HG03039 (cell line): ENCODE measurements around the gene ST6GALNAC3.

Experiments
- ATAC-seq: cut with Tn5 transposase; IDR thresholded peaks from one replicate; pipeline ENCODE4 v1.9.1; 2021; ENCODE audit warnings: mild to moderate bottlenecking, moderate library complexity; ENCODE audit not compliant: unreplicated experiment

The ST6GALNAC3 gene

GRCh38 chr1:76491737-76492136 is 417.2 kb downstream of the ST6GALNAC3 start:
- no peak for ATAC-seq

- no peak for ATAC-seq
Observed at GRCh38 chr1:76492752-76493430, 418.3 kb downstream of the ST6GALNAC3 start.

GRCh38 chr1:76494807-76495206 is 420.3 kb downstream of the ST6GALNAC3 start:
- peak; percentile 96 for ATAC-seq

GRCh38 chr1:76496871-76497270 is 422.3 kb downstream of the ST6GALNAC3 start:
- no peak for ATAC-seq

- ATAC-seq, result no peak
Observed at GRCh38 chr1:76500116-76500515, 425.6 kb downstream of the ST6GALNAC3 start.

- ATAC-seq, result no peak
Observed at GRCh38 chr1:76501136-76501535, 426.6 kb downstream of the ST6GALNAC3 start.

GRCh38 chr1:76501586-76502219 is 427.2 kb downstream of the ST6GALNAC3 start:
- ATAC-seq, result no peak

- ATAC-seq, result no peak
Observed at GRCh38 chr1:76503100-76503499, 428.6 kb downstream of the ST6GALNAC3 start.

GRCh38 chr1:76503736-76504135 is 429.2 kb downstream of the ST6GALNAC3 start:
- no peak for ATAC-seq

GRCh38 chr1:76507376-76507775 is 432.8 kb downstream of the ST6GALNAC3 start:
- no peak for ATAC-seq

GRCh38 chr1:76508871-76509270 is 434.3 kb downstream of the ST6GALNAC3 start:
- no peak for ATAC-seq

GRCh38 chr1:76510672-76511557 is 436.4 kb downstream of the ST6GALNAC3 start:
- no peak for ATAC-seq

GRCh38 chr1:76511558-76512179 is 437.1 kb downstream of the ST6GALNAC3 start:
- no peak for ATAC-seq

GRCh38 chr1:76530953-76531352 is 456.4 kb downstream of the ST6GALNAC3 start:
- ATAC-seq, result no peak

GRCh38 chr1:76541618-76542017 is 467.1 kb downstream of the ST6GALNAC3 start:
- no peak for ATAC-seq

GRCh38 chr1:76542359-76542758 is 467.8 kb downstream of the ST6GALNAC3 start:
- no peak for ATAC-seq

GRCh38 chr1:76543495-76543894 is 468.9 kb downstream of the ST6GALNAC3 start:
- no peak for ATAC-seq

- no peak for ATAC-seq
Observed at GRCh38 chr1:76546354-76546933, 471.9 kb downstream of the ST6GALNAC3 start.

- no peak for ATAC-seq
Observed at GRCh38 chr1:76547916-76548315, 473.4 kb downstream of the ST6GALNAC3 start.

- no peak for ATAC-seq
Observed at GRCh38 chr1:76548513-76549100, 474.1 kb downstream of the ST6GALNAC3 start.
